Subcutaneous adipose tissue (tissue), 4 donors: Measurements from ENCODE around the gene TRAPPC3L. TPM values are rescaled to one million over a fixed set of nuclear protein-coding genes. Genes with fewer than 3 reads are reported as not detected.

Experiments
- CTCF ChIP-seq: fragments of 450-650 bp; IDR thresholded peaks from one replicate; pipeline ENCODE4 v1.5.1; 2016; ENCODE audit warnings: low read depth, mild to moderate bottlenecking, control low read depth, antibody characterized with exemption, moderate library complexity
- total RNA-seq, 4 donors: library from RNA; depleted of rRNA; stranded (reverse); fragments of >200 nt; gene quantifications; one replicate each; pipeline ENCODE4 v1.1.0, GENCODE V29; 2016

TRAPPC3L gene
- total RNA-seq, 4 donors from 2014 or later = 0.33 TPM; not detected in 3

DNA sequence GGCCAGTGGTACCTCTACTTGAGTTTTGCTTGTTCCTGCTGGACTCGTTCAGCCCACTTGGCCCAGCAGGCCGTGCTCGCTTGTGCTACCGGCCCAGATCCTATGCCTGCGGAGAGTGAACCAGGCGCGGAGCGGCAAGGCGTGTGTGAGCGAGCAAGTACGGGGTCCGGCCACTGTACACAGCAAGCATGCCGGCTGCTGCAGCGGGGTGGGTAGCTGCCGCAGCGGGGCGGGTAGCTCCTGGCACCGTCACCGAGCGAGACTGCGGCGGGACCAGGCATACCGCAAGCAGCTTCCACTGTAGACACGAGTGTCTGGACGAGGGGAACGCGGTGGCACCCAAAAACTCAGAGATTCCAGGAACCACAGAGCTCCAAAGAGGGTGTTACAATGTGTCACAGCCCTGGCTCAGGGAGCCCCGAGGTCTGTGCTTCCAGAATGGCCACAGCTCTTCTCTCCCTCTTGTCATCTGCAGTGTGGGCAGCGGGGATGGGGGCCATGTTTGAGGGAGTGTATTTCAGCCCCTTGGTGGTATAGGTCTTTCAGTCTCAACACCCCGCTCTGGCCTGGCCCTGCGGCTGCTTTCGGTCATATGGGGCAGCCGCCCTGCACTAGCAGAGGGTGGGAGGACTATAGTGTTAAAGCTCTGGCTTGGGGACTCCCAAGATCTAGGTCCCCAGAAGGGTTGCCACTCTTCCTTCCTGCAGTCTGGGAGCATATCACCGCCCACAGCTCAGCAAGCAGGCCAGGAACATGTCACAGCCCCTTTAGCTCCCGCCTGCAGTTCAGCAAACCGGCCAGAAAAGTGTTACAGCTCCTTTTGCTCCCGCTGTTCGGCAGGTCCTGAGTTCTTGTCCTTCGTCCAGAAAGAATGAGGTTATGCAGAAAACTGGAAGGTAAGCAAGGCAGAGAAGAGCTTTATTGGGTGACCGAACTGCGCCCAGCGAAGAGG lies 19.7 kb upstream of the TRAPPC3L start:
- no peak for TF ChIP-seq CTCF

DNA sequence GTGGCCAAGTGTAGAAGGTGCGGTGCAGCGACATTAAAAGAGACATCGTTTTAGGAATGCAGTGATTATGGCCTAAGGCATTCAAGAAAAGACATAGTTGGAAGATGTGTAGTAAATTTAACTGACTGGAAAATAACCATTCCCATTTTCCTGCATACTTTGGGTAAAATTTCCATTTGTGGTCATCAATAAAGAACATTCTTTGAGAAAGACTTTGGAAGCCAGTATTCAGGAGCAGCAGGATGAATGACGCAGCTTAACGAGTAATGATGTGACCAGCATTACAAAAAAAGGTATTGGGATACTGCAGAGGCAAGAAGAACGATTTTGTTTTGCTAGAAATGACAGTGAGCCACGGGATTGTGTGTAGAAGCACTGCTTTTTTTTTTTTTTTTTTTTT lies 18.8 kb upstream of the TRAPPC3L start:
- no peak for TF ChIP-seq CTCF

DNA sequence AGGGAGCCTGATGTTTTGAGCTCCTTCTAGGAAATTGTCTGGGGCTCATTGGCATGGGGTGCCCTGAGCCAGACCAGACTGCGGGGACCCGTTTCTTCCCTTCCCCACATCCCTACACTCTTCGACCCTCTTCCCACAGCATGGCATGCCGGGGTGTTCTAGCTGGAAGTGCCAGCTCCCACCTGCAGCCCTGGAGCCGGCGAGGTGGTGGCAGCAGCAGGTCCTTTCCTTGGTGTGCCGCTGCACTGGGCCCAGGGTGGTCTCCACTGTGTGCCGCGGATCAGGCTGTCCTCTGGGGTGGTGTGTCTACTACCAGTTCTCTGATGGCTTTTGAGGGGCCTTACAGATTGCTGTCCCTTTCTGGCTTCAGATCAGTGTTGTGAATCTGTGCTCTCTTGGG lies 18.3 kb upstream of the TRAPPC3L start:
- no peak for TF ChIP-seq CTCF

DNA sequence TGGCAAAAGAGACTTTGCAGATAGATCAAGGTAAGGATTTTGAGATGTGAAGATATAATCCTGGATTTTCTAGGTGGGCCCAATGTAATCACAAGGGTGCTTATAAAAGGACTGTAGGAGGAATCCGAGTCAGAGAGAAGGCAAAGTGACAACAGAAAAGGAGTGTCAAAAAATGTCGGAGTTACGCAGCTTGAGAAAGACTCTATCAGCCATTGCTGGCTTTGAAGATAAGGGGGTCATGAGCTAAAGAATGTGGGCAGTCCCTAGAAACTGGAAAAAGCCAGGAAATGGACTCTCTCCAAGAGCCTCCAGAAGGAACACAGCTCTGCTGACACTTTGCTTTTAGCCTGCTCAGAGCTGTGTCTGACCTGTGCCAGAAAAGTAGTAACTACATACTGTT lies 17.1 kb upstream of the TRAPPC3L start:
- TF ChIP-seq CTCF = no peak

DNA sequence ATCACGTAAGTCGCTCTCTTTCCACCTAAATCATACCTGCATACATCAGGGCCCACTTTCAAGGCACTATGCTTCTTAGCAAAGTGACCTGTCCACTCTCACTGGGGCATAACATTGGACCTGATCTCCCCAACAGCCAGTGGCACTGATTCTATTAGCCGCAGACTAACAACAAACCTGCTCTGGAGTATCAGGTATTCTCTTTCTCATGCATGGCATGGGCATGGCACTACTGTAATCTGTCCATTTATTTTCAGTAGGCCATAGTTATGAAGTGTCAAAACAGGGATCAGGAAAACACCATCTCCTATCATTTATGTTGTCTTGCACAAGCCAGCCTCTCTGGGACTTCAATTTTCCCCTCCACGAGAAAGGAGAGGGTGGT lies 16.5 kb upstream of the TRAPPC3L start:
- no peak for TF ChIP-seq CTCF

DNA sequence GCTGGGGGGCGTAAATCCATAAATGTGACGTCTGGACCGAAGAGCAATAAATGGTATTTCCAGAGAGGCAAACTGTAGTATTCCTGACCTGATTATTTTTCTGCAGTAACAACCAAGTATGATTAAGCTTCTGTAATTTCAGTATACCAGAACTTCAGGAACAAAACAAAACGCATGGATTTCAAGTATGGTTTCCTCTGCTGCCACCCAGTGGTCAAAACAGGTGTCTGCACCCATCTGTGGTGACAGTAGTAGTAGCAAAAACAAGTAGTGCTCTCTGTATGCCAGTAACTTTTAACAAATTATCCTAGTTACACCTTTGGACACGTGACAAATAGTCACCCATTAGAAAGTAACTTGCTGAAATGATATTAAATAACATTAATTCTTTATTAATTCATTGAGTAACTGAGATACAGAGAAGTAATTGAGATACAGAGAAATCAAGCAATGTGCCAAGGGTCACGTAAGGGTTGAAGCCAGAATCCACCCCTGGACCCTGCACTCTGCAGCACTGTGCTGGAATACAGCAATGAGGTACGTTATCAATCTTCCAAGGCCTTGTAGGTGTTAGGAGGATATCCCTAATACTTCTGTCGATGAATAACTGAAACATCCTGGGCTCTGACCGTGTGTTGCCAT lies 16.0 kb upstream of the TRAPPC3L start:
- no peak for TF ChIP-seq CTCF

DNA sequence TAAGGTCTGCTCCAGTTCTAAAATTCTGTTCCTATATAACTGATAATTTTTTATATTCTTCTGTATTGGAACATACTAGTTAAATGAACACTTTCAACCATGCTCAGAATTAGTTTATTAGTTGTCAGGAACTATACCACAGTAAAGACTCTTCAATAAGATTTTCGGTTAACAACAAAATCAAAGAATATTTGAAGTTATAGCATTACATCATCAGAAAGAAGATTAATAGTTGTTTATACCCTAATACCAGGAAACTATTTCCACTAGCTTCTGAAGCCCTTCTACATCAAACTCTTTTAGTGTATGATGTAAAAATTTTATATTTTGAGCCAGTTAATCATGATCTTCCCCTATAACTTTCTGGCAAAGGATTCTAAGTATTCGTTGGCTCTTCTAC lies 14.6 kb upstream of the TRAPPC3L start:
- no peak for TF ChIP-seq CTCF
